Esophagus muscularis mucosa (tissue), 3 donors: Measurements from ENCODE around the gene USP9X.

Experiments used
- CTCF ChIP-seq, 3 experiments: fragments of 200-600 bp in 2 of 3; fragments of 450-650 bp in 1 of 3; sonication (generic) in 2 of 3; IDR thresholded peaks; one replicate each; pipeline ENCODE4 v1.5.1; 2017 to 2019; ENCODE audit warnings: antibody characterized with exemption in 3 of 3, mild to moderate bottlenecking in 2 of 3, moderate library complexity in 1 of 3
- POLR2A ChIP-seq: fragments of 450-650 bp; IDR thresholded peaks from one replicate; pipeline ENCODE4 v1.6.1; 2017; ENCODE audit warnings: antibody characterized with exemption, moderate library complexity, mild to moderate bottlenecking, low read depth
- POLR2AphosphoS5 ChIP-seq, 2 donors: sonication (generic); formaldehyde crosslinking; IDR thresholded peaks; one replicate each; pipeline ENCODE4 v1.6.1; 2017; ENCODE audit warnings: antibody characterized with exemption in 2 of 2

- no peak for TF ChIP-seq CTCF (IDR thresholded peaks at IDR 0.05)
- no peak for TF ChIP-seq POLR2AphosphoS5 (IDR thresholded peaks at IDR 0.05)
- no peak for TF ChIP-seq POLR2A
Measured at GRCh38 chrX:41110801-41111625, 25.8 kb downstream of the USP9X start.
